H1 (cell line): ENCODE results near the gene OR10V1. TPM values are rescaled to one million over a fixed set of nuclear protein-coding genes. Genes with fewer than 3 reads are reported as not detected.

Source experiments
- CTCF ChIA-PET: fragments of 300-600 bp; sonication (Branson Sonifier 250); formaldehyde crosslinking; loops from one replicate; lab custom pipeline; 2021; ENCODE audit not compliant: partially characterized antibody; lab: Charles Lee
- POLR2A ChIA-PET: fragments of 300-600 bp; sonication (Branson Sonifier 250); formaldehyde crosslinking; loops from one replicate; lab custom pipeline; 2021; ENCODE audit warnings: inconsistent platforms; ENCODE audit not compliant: partially characterized antibody; lab: Charles Lee
- DNase-seq, 2 experiments: peaks; one replicate each; pipeline versions ENCODE4 v3.0.0 to v3.0.0-alpha.2; 2010 to 2022; ENCODE audit warnings: low spot score in 2 of 2, low read depth in 1 of 2, mixed read lengths in 1 of 2
- FAIRE-seq: peaks from 2 replicates; lab custom pipeline; 2011; peaks lifted over from hg19 to GRCh38; lab: Jason Lieb, UNC
- H2AFZ ChIP-seq: 2 replicates; pipeline ENCODE4 v1.8.1; 2012; ENCODE audit warnings: low read length, inconsistent platforms
- H2AK5ac ChIP-seq: 2 replicates; pipeline ENCODE4 v1.6.1; 2013; ENCODE audit warnings: low read depth, low read length
- H2BK120ac ChIP-seq: replicated peaks from 2 replicates; pipeline ENCODE3; 2013; ENCODE audit warnings: low read depth, low read length, inconsistent platforms
- H2BK12ac ChIP-seq: 2 replicates; pipeline ENCODE4 v1.6.1; 2013; ENCODE audit warnings: low read depth, low read length
- H2BK15ac ChIP-seq: 2 replicates; pipeline ENCODE4 v1.6.1; 2013; ENCODE audit warnings: low read length
- H2BK20ac ChIP-seq: 2 replicates; pipeline ENCODE4 v1.6.1; 2013; ENCODE audit warnings: low read length
- H2BK5ac ChIP-seq: 2 replicates; pipeline ENCODE4 v1.6.1; 2013; ENCODE audit warnings: low read depth, low read length
- H3K14ac ChIP-seq: 2 replicates; pipeline ENCODE4 v1.6.1; 2013; ENCODE audit warnings: inconsistent platforms; ENCODE audit not compliant: insufficient read length
- H3K18ac ChIP-seq: 2 replicates; pipeline ENCODE4 v1.6.1; 2013; ENCODE audit warnings: low read length; ENCODE audit errors: extremely low read depth
- H3K23ac ChIP-seq: 2 replicates; pipeline ENCODE4 v1.6.1; 2013; ENCODE audit warnings: inconsistent platforms; ENCODE audit not compliant: insufficient read length
- H3K23me2 ChIP-seq: 2 replicates; pipeline ENCODE4 v1.6.1; 2013; ENCODE audit warnings: low read depth, low read length
- H3K27ac ChIP-seq: 2 replicates; pipeline ENCODE4 v1.6.1; 2011; ENCODE audit warnings: low read depth, low read length, inconsistent platforms
- H3K27me3 ChIP-seq, 4 experiments: replicated peaks in 1 of 4; 1 replicate in 1 of 4; 2 replicates in 3 of 4; pipeline versions ENCODE4 v1.6.1 to v1.8.1; 2011 to 2013; ENCODE audit warnings: low read length in 3 of 4, mild to moderate bottlenecking in 3 of 4, inconsistent platforms in 2 of 4, mixed read lengths in 2 of 4, moderate library complexity in 1 of 4; ENCODE audit not compliant: control insufficient read depth in 3 of 4, insufficient read depth in 3 of 4; ENCODE audit errors: extremely low read depth in 1 of 4
- H3K36me3 ChIP-seq, 4 experiments: 2 replicates each; pipeline versions ENCODE4 v1.6.1 to v1.8.1; 2011 to 2013; ENCODE audit warnings: mild to moderate bottlenecking in 4 of 4, low read length in 3 of 4, moderate library complexity in 2 of 4, control low read depth in 1 of 4, inconsistent platforms in 1 of 4; ENCODE audit not compliant: insufficient read depth in 4 of 4, control insufficient read depth in 2 of 4
- H3K4ac ChIP-seq: replicated peaks from 2 replicates; pipeline ENCODE3; 2013; ENCODE audit warnings: low read length, low read depth, mixed read lengths, inconsistent platforms; ENCODE audit not compliant: insufficient read length
- H3K4me1 ChIP-seq, 4 experiments: replicated peaks in 1 of 4; 1 replicate in 1 of 4; 2 replicates in 3 of 4; pipeline versions ENCODE4 v1.6.1 to v1.8.1; 2011 to 2013; ENCODE audit warnings: low read length in 3 of 4, inconsistent platforms in 2 of 4, mixed read lengths in 1 of 4; ENCODE audit not compliant: insufficient read depth in 4 of 4, control insufficient read depth in 3 of 4
- H3K4me2 ChIP-seq, 2 experiments: 2 replicates each; pipeline versions ENCODE4 v1.6.1 to v1.8.1; 2011 to 2013; ENCODE audit warnings: low read depth in 2 of 2, low read length in 2 of 2, control low read depth in 1 of 2, inconsistent platforms in 1 of 2, mild to moderate bottlenecking in 1 of 2; ENCODE audit not compliant: insufficient read depth in 1 of 2
- H3K4me3 ChIP-seq, 4 experiments: fragments of 200-600, 300-600 bp in 1 of 4; sonication (generic), shearing (Covaris generic), sonication (Bioruptor Twin) in 1 of 4; 2 replicates each; pipeline versions ENCODE4 v1.5.1 to v1.8.1; 2011 to 2016; ENCODE audit warnings: low read length in 4 of 4, low read depth in 3 of 4, control low read depth in 2 of 4, inconsistent platforms in 2 of 4, mild to moderate bottlenecking in 2 of 4, mixed read lengths in 1 of 4, moderate library complexity in 1 of 4; ENCODE audit not compliant: insufficient read depth in 2 of 4; ENCODE audit errors: extremely low read depth in 1 of 4
- H3K56ac ChIP-seq: replicated peaks from 2 replicates; pipeline ENCODE3; 2013; ENCODE audit warnings: low read depth, mild to moderate bottlenecking, mixed read lengths, low read length, inconsistent platforms; ENCODE audit not compliant: insufficient read length
- H3K79me1 ChIP-seq: 2 replicates; pipeline ENCODE4 v1.6.1; 2013; ENCODE audit warnings: low read depth, low read length, control low read depth
- H3K79me2 ChIP-seq, 2 experiments: 2 replicates each; pipeline versions ENCODE4 v1.6.1 to v1.8.1; 2012 to 2013; ENCODE audit warnings: low read length in 2 of 2, mild to moderate bottlenecking in 2 of 2, inconsistent platforms in 1 of 2; ENCODE audit not compliant: insufficient read depth in 2 of 2, control insufficient read depth in 1 of 2
- H3K9ac ChIP-seq, 4 experiments: replicated peaks in 1 of 4; 1 replicate in 1 of 4; 2 replicates in 3 of 4; pipeline versions ENCODE4 v1.6.1 to v1.8.1; 2011 to 2013; ENCODE audit warnings: low read depth in 3 of 4, low read length in 3 of 4, control low read depth in 2 of 4, mild to moderate bottlenecking in 2 of 4, moderate library complexity in 2 of 4, inconsistent platforms in 1 of 4; ENCODE audit errors: extremely low read depth in 1 of 4
- H3K9me3 ChIP-seq, 2 experiments: 2 replicates each; pipeline versions ENCODE4 v1.6.1 to v1.8.1; 2012 to 2013; ENCODE audit warnings: mild to moderate bottlenecking in 2 of 2, moderate library complexity in 2 of 2, control low read depth in 1 of 2, inconsistent platforms in 1 of 2, low read depth in 1 of 2, low read length in 1 of 2, mixed read lengths in 1 of 2; ENCODE audit not compliant: insufficient read depth in 2 of 2
- H4K20me1 ChIP-seq, 2 experiments: replicated peaks in 1 of 2; 2 replicates each; pipeline versions ENCODE3 to v1.8.1; 2011 to 2013; ENCODE audit warnings: inconsistent platforms in 2 of 2, low read length in 2 of 2, mild to moderate bottlenecking in 1 of 2; ENCODE audit not compliant: insufficient read depth in 2 of 2, control insufficient read depth in 1 of 2
- H4K5ac ChIP-seq: 2 replicates; pipeline ENCODE4 v1.6.1; 2013; ENCODE audit warnings: low read length, low read depth, mixed read lengths, inconsistent platforms; ENCODE audit not compliant: insufficient read length
- H4K8ac ChIP-seq: 2 replicates; pipeline ENCODE4 v1.8.0; 2013; ENCODE audit warnings: mild to moderate bottlenecking, moderate library complexity, low read length, inconsistent platforms; ENCODE audit not compliant: insufficient read depth; ENCODE audit errors: extremely low read depth
- H4K91ac ChIP-seq: replicated peaks from 2 replicates; pipeline ENCODE3; 2013; ENCODE audit warnings: low read length, mixed read lengths, inconsistent platforms; ENCODE audit not compliant: insufficient read length
- WGBS, 2 experiments: shearing (Covaris generic) in 1 of 2; methylation state at CpG; one replicate each; pipeline versions ENCODE4 v1.1.6 to v1.1.7; 2013 to 2015; ENCODE audit warnings: low lambda C conversion rate in 2 of 2, mixed read lengths in 2 of 2, inconsistent platforms in 1 of 2, low coverage in 1 of 2, missing lambda C conversion rate in 1 of 2; ENCODE audit not compliant: insufficient replicate concordance in 2 of 2, insufficient coverage in 1 of 2, insufficient read length in 1 of 2; ENCODE audit errors: extremely low coverage in 1 of 2, missing lambda C conversion rate in 1 of 2; 5-methylcytosine and 5-hydroxymethylcytosine counted together
- polyA plus RNA-seq, 7 experiments: library from polyadenylated mRNA; depleted of rRNA in 3 of 7; stranded (reverse) in 5 of 7; unstranded in 2 of 7; fragments of >200 nt in 5 of 7; fragments of 200-250 nt in 2 of 7; gene quantifications; 1 replicate in 5 of 7; 2 replicates in 1 of 7; 4 replicates in 1 of 7; pipeline versions ENCODE4 v1.2.1 to v1.2.3, GENCODE V29; 2011 to 2013; ENCODE audit warnings: missing spikeins in 2 of 7, mixed read lengths in 2 of 7
- total RNA-seq: library from RNA; stranded (reverse); fragmentation: NEBNext Ultra II Directional; extraction: Animal tissue kit (Norgen Biotek cat#: 25700); gene quantifications from 2 replicates; pipeline ENCODE4 v1.2.1, GENCODE V29; 2021

The OR10V1 gene
- total and polyA plus RNA-seq, 2 of the 8 experiments (the other 6 are each of a cell fraction or from before 2014, with no cell fraction given): not detected

GRCh38 chr11:59758401-59759037 is 44.9 kb upstream of the OR10V1 start:
- 86% methylated on average over 4 of the region's 4 CpGs; no CpG with 5 or more reads in 1 of the 2 experiments for WGBS, 2 experiments
- Histone ChIP-seq H2BK15ac (no peak overlapping the region), H3K23me2 (peaks cover 10% of the 10 kb centered on the region; the same call in 1 of the 2 replicates), H4K20me1 (peaks cover 10 to 24% of the 10 kb centered on the region in 2 experiments), H3K4ac (no peak overlapping the region), H2AFZ (no peak overlapping the region), H3K56ac (no peak overlapping the region), H3K27ac (no peak overlapping the region), H2BK5ac (no peak overlapping the region), H3K4me3 (no peak overlapping the region), H4K5ac (no peak overlapping the region), H3K23ac (no peak overlapping the region), H3K36me3 (no peaks in the 10 kb centered on the region), H4K91ac (no peak overlapping the region), H2BK120ac (no peak overlapping the region), H3K9me3 (no peaks in the 10 kb centered on the region), H4K8ac (no peak overlapping the region), H3K27me3 (peaks cover 0 to 6% (median 0%) of the 10 kb centered on the region in 4 experiments; a peak in 1 of 7 replicates), H3K14ac (no peak overlapping the region), H2BK12ac (no peak overlapping the region), H3K18ac (no peak overlapping the region), H2BK20ac (no peak overlapping the region), H3K9ac (no peak overlapping the region), H3K4me1 (peaks cover 2 to 11% (median 7%) of the 10 kb centered on the region in 4 experiments; a peak in 6 of 7 replicates), H3K4me2 (peak overlapping the region in 1 of 2 experiments; percentile 18; a peak in 1 of 4 replicates), H3K79me1 (peaks cover 34% of the 10 kb centered on the region), H3K79me2 (peaks cover 36 to 77% of the 10 kb centered on the region in 2 experiments), H2AK5ac (no peak overlapping the region)
- no peak for FAIRE-seq
- POLR2A ChIA-PET: no interaction called here
- DNase-seq: no peak
- CTCF ChIA-PET: interaction anchor here (1.0 kb wide), 1 partner anchor 43 kb away, joined by 3 read pairs; no protein-coding TSS in a partner anchor
